Measurements from ENCODE around the gene LPAR6.
A peak's percentile ranks its signal among the peaks of the same experiment; 100 is the strongest.

Gene LPAR6

GRCh38 chr13:48401480-48401879, 11.4 kb downstream of the LPAR6 start:
- H2AFZ ChIP-seq (ENCODE audit: low read length): no peak overlapping the region
- no peaks in the 10 kb centered on the region for H3K79me2 ChIP-seq (ENCODE audit: insufficient read depth, low read length)
- no peak overlapping the region for H3K4me2 ChIP-seq (ENCODE audit: low read length)
- H4K20me1 ChIP-seq (ENCODE audit: insufficient read depth, low read length): no peaks in the 10 kb centered on the region
- H3K4me3 ChIP-seq (ENCODE audit: low read depth, low read length, poor library complexity, severe bottlenecking): no peak overlapping the region
- H3K36me3 ChIP-seq (ENCODE audit: insufficient read depth, low read length): peaks cover 6% of the 10 kb centered on the region; the same call in 1 of the 2 replicates
- TF ChIP-seq EZH2 (IDR thresholded peaks at IDR 0.05; ENCODE audit: borderline replicate concordance, low read length): no peak
- TF ChIP-seq CTCF (IDR thresholded peaks at IDR 0.05; ENCODE audit: low read length): no peak
- no peaks in the 10 kb centered on the region for H3K9me3 ChIP-seq (ENCODE audit: low read length)
- no peak overlapping the region for H3K9ac ChIP-seq (ENCODE audit: low read length)
- no peaks in the 10 kb centered on the region for H3K27me3 ChIP-seq (ENCODE audit: insufficient read depth, low read length)
- no peaks in the 10 kb centered on the region for H3K9me2 ChIP-seq (ENCODE audit: low read depth, low read length)
- no peaks in the 10 kb centered on the region; the same call in 1 of the 2 replicates for H3F3A ChIP-seq (ENCODE audit: insufficient read depth, low read length)
- peaks cover 13% of the 10 kb centered on the region for H3K4me1 ChIP-seq (ENCODE audit: insufficient read depth, low read length, severe bottlenecking)
- H3K27ac ChIP-seq (ENCODE audit: low read depth, low read length, poor library complexity, severe bottlenecking): no peak overlapping the region

- Histone ChIP-seq H4K20me1 (ENCODE audit: insufficient read depth, low read length) (no peaks in the 10 kb centered on the region), H3K36me3 (ENCODE audit: insufficient read depth, low read length) (peaks cover 4% of the 10 kb centered on the region; the same call in 1 of the 2 replicates), H3K27me3 (ENCODE audit: insufficient read depth, low read length) (no peaks in the 10 kb centered on the region), H3F3A (ENCODE audit: insufficient read depth, low read length) (no peaks in the 10 kb centered on the region; the same call in 1 of the 2 replicates), H3K4me2 (ENCODE audit: low read length) (no peak overlapping the region), H3K9ac (ENCODE audit: low read length) (no peak overlapping the region), H3K9me2 (ENCODE audit: low read depth, low read length) (no peaks in the 10 kb centered on the region), H3K4me1 (ENCODE audit: insufficient read depth, low read length, severe bottlenecking) (peaks cover 13% of the 10 kb centered on the region), H3K4me3 (ENCODE audit: low read depth, low read length, poor library complexity, severe bottlenecking) (no peak overlapping the region), H3K9me3 (ENCODE audit: low read length) (no peaks in the 10 kb centered on the region), H3K27ac (ENCODE audit: low read depth, low read length, poor library complexity, severe bottlenecking) (no peak overlapping the region), H2AFZ (ENCODE audit: low read length) (no peak overlapping the region), H3K79me2 (ENCODE audit: insufficient read depth, low read length) (no peaks in the 10 kb centered on the region)
- TF ChIP-seq EZH2 (IDR thresholded peaks at IDR 0.05; ENCODE audit: borderline replicate concordance, low read length) (no peak), CTCF (IDR thresholded peaks at IDR 0.05; ENCODE audit: low read length) (peak; percentile 29; the same call in 1 of the 2 replicates)
Observed at GRCh38 chr13:48400850-48401291, 12.0 kb downstream of the LPAR6 start.

- Histone ChIP-seq H3K27me3 (ENCODE audit: insufficient read depth, low read length) (no peaks in the 10 kb centered on the region), H4K20me1 (ENCODE audit: insufficient read depth, low read length) (no peaks in the 10 kb centered on the region), H3K36me3 (ENCODE audit: insufficient read depth, low read length) (peaks cover 3% of the 10 kb centered on the region; the same call in 1 of the 2 replicates), H2AFZ (ENCODE audit: low read length) (no peak overlapping the region), H3K9ac (ENCODE audit: low read length) (no peak overlapping the region), H3K4me2 (ENCODE audit: low read length) (no peak overlapping the region), H3F3A (ENCODE audit: insufficient read depth, low read length) (no peaks in the 10 kb centered on the region; the same call in 1 of the 2 replicates), H3K27ac (ENCODE audit: low read depth, low read length, poor library complexity, severe bottlenecking) (no peak overlapping the region), H3K9me3 (ENCODE audit: low read length) (no peaks in the 10 kb centered on the region), H3K79me2 (ENCODE audit: insufficient read depth, low read length) (no peaks in the 10 kb centered on the region), H3K9me2 (ENCODE audit: low read depth, low read length) (no peaks in the 10 kb centered on the region), H3K4me3 (ENCODE audit: low read depth, low read length, poor library complexity, severe bottlenecking) (no peak overlapping the region), H3K4me1 (ENCODE audit: insufficient read depth, low read length, severe bottlenecking) (peaks cover 13% of the 10 kb centered on the region)
- TF ChIP-seq CTCF (IDR thresholded peaks at IDR 0.05; ENCODE audit: low read length) (no peak), EZH2 (IDR thresholded peaks at IDR 0.05; ENCODE audit: borderline replicate concordance, low read length) (no peak)
Observed at GRCh38 chr13:48400090-48400694, 12.7 kb downstream of the LPAR6 start.

All from OCI-LY1 (cell line).